ENCODE data around the gene PACSIN1.

PACSIN1 gene

DNA sequence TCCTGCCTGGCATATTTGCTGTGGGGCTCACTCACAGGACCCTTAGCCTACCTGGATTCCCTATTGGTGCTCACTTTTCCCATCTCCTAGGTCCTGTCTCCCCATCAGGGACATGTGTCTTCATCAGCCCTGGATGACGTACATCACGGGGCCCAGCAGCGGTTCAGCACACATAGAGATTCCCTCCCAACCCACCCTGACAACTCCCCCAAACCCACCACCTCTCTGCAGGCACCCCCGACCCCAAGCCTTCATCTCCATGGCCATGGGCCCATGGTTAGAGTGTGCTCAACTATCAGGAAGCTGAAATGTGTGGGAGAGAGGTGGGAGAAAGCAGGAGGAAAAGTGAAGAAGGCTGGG lies 115.7 kb downstream of the PACSIN1 start:
- no peaks in the 10 kb centered on the region for H3K9me3 ChIP-seq (ENCODE audit: low read depth, low read length)
- H3K9ac ChIP-seq (ENCODE audit: insufficient read length): no peak overlapping the region
- no peak overlapping the region for H3K4me3 ChIP-seq
- no peak for DNase-seq (ENCODE audit: low read depth, low spot score)
- no peak for TF ChIP-seq POLR2AphosphoS5 (IDR thresholded peaks at IDR 0.05; ENCODE audit: borderline replicate concordance, low read depth, low read length)
- TF ChIP-seq EZH2 (IDR thresholded peaks at IDR 0.05): no peak
- no peak for TF ChIP-seq FOXP2 (optimal IDR thresholded peaks at IDR 0.05; ENCODE audit: control extremely low read depth, extremely low read length, insufficient read depth)
- H3K27ac ChIP-seq: no peak overlapping the region
- H3K36me3 ChIP-seq (ENCODE audit: insufficient read depth, low read length): no peaks in the 10 kb centered on the region

DNA sequence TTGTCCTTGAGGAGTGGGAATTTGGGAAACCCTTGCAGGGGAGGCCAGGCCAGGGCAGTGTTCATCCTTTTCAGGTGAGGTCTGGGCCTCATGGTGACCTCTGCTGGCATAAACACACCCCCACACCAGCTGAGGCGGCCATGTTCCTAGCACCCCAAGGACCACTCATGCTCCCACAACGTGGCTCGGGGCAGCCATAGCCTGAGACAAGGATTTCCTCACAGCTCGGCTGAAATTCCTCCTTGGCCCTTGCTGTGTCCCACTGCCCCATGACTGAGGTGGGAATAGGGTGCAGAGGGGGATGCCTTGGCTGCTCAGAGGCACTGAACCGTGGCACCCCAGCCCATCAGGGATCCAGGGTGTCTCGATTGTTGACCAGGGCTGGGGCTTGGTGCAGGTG lies 117.6 kb downstream of the PACSIN1 start:
- Histone ChIP-seq H3K27ac (no peak overlapping the region), H3K36me3 (ENCODE audit: insufficient read depth, low read length) (no peaks in the 10 kb centered on the region), H3K4me3 (no peak overlapping the region), H3K9me3 (ENCODE audit: low read depth, low read length) (no peaks in the 10 kb centered on the region), H3K9ac (ENCODE audit: insufficient read length) (no peak overlapping the region)
- no peak for DNase-seq (ENCODE audit: low read depth, low spot score)
- TF ChIP-seq EZH2 (IDR thresholded peaks at IDR 0.05): no peak
- no peak for TF ChIP-seq POLR2AphosphoS5 (IDR thresholded peaks at IDR 0.05; ENCODE audit: borderline replicate concordance, low read depth, low read length)
- no peak for TF ChIP-seq FOXP2 (optimal IDR thresholded peaks at IDR 0.05; ENCODE audit: control extremely low read depth, extremely low read length, insufficient read depth)

DNA sequence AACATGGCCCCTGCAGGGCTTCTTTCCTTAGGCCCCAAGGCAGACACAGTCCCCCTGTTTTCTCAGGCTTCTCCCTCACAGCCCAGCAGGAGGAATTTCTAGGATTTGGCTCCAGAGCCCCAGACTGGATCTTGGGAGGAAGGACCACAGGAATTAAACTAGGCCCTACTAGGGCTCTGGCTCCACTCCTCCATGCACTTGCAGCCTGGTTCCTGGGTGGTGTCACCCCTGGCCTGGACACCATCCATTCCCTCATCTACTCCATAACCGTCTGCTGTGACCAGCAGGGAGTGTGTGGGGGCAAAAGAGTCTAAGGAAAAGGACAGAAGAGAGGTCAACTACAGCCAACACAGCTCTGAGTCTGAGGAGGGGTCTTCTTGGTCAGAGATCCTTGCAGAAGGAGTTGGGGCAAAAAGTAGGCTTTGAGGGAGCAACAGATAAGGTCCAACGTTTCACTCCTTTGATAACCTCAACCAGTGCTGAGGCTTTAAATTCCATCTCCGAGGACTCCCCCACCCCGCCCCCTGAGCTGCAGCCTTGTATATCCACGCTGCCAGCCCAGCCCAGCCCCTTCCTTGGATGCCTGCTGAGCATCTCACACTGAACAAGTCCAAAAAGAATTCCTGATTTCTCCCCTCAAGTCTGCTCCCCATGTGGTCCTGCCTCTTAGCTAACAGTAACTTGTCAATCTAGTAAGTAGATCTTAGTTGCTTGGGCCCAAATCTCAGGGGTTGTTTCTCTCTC lies 118.2 kb downstream of the PACSIN1 start:
- no peak overlapping the region for H3K27ac ChIP-seq
- no peak for DNase-seq (ENCODE audit: low read depth, low spot score)
- no peak overlapping the region for H3K9ac ChIP-seq (ENCODE audit: insufficient read length)
- TF ChIP-seq FOXP2 (optimal IDR thresholded peaks at IDR 0.05; ENCODE audit: control extremely low read depth, extremely low read length, insufficient read depth): no peak
- no peaks in the 10 kb centered on the region for H3K36me3 ChIP-seq (ENCODE audit: insufficient read depth, low read length)
- H3K9me3 ChIP-seq (ENCODE audit: low read depth, low read length): no peaks in the 10 kb centered on the region
- no peak overlapping the region for H3K4me3 ChIP-seq

DNA sequence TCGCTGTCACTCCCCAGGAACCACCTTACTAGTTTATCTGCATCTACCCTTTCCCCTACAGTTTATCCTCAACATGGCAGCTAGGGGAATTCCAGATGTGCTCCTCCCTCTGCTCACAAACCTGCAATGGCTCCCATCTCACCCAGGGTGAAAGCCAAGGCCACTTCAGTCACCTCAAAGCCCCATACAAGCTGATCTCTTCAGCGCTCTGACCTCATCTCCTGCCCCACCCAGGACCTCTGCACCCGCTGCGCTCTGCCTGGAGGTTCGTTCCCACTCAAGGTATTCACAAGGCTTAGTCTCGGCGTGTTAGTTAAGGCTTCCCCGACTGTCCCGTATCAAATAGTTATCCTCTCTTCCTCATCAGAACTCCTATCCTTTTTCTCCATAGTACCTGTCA lies 118.8 kb downstream of the PACSIN1 start:
- H3K9me3 ChIP-seq (ENCODE audit: low read depth, low read length): no peaks in the 10 kb centered on the region
- no peak overlapping the region for H3K9ac ChIP-seq (ENCODE audit: insufficient read length)
- no peaks in the 10 kb centered on the region for H3K36me3 ChIP-seq (ENCODE audit: insufficient read depth, low read length)
- DNase-seq (ENCODE audit: low read depth, low spot score): no peak
- no peak for TF ChIP-seq FOXP2 (optimal IDR thresholded peaks at IDR 0.05; ENCODE audit: control extremely low read depth, extremely low read length, insufficient read depth)
- no peak for TF ChIP-seq POLR2AphosphoS5 (IDR thresholded peaks at IDR 0.05; ENCODE audit: borderline replicate concordance, low read depth, low read length)
- no peak for TF ChIP-seq EZH2 (IDR thresholded peaks at IDR 0.05)
- no peak overlapping the region for H3K4me3 ChIP-seq
- no peak overlapping the region for H3K27ac ChIP-seq

All from SK-N-MC (cell line).